HepG2 (cell line): ENCODE data around the gene TBL2. TPM values are rescaled to one million over a fixed set of nuclear protein-coding genes. Genes with fewer than 3 reads are reported as not detected.

Source experiments
- AGO1 ChIP-seq: fragments of 200-400 bp; formaldehyde crosslinking; IDR thresholded peaks from 2 replicates; pipeline ENCODE4 v1.6.1; 2017; ENCODE audit warnings: mild to moderate bottlenecking, low read depth, low read length, moderate library complexity; ENCODE audit not compliant: poor library complexity, severe bottlenecking
- BATF2 ChIP-seq: sonication (generic); formaldehyde crosslinking; IDR thresholded peaks from 2 replicates; pipeline ENCODE4 v1.8.0; 2022; ENCODE audit warnings: mild to moderate bottlenecking, missing genetic modification reagents, moderate library complexity
- BCL6 ChIP-seq: IDR thresholded peaks from 2 replicates; pipeline ENCODE4 v1.6.1; 2016; ENCODE audit warnings: missing genetic modification reagents, missing compliant biosample characterization
- CBFB ChIP-seq: sonication (generic); formaldehyde crosslinking; IDR thresholded peaks from 2 replicates; pipeline ENCODE4 v1.4.0; 2020; ENCODE audit warnings: missing genetic modification reagents
- CBX2 ChIP-seq, 2 experiments: fragments of 200-600 bp in 1 of 2; sonication (generic); formaldehyde crosslinking in 1 of 2; IDR thresholded peaks; 2 replicates each; pipeline versions ENCODE4 v1.7.0 to v1.8.1; 2018 to 2022; ENCODE audit warnings: low read depth in 2 of 2, low read length in 1 of 2, mild to moderate bottlenecking in 1 of 2, missing genetic modification reagents in 1 of 2
- EEA1 ChIP-seq: sonication (generic); formaldehyde crosslinking; IDR thresholded peaks from 2 replicates; pipeline ENCODE4 v1.5.1; 2020; ENCODE audit warnings: mild to moderate bottlenecking, missing genetic modification reagents, borderline replicate concordance
- HNRNPK ChIP-seq: fragments of 200-400 bp; formaldehyde crosslinking; IDR thresholded peaks from 2 replicates; pipeline ENCODE4 v1.6.1; 2018; ENCODE audit warnings: low read length, low read depth, moderate library complexity, mild to moderate bottlenecking; ENCODE audit not compliant: poor library complexity, severe bottlenecking
- MXI1 ChIP-seq: IDR thresholded peaks from 3 replicates; pipeline ENCODE4 v1.6.1; 2012; ENCODE audit warnings: low read depth, low read length, inconsistent platforms, borderline replicate concordance
- NR3C1 ChIP-seq: sonication (generic); formaldehyde crosslinking; IDR thresholded peaks from 2 replicates; pipeline ENCODE4 v1.4.0; 2020; ENCODE audit warnings: missing genetic modification reagents
- POGZ ChIP-seq: sonication (generic); formaldehyde crosslinking; IDR thresholded peaks from 2 replicates; pipeline ENCODE4 v1.4.0; 2020; ENCODE audit warnings: mild to moderate bottlenecking, missing genetic modification reagents
- RAD21 ChIP-seq: fragments of 450-650 bp; formaldehyde crosslinking; IDR thresholded peaks from 2 replicates; pipeline ENCODE4 v1.5.0; 2020; ENCODE audit warnings: mild to moderate bottlenecking
- RFX1 ChIP-seq: fragments of 450-650 bp; IDR thresholded peaks from 2 replicates; pipeline ENCODE4 v1.6.1; 2017
- SIX1 ChIP-seq: sonication (generic); formaldehyde crosslinking; IDR thresholded peaks from 2 replicates; pipeline ENCODE4 v1.4.0; 2020; ENCODE audit warnings: missing genetic modification reagents, borderline replicate concordance
- SP140L ChIP-seq: sonication (generic); formaldehyde crosslinking; IDR thresholded peaks from 2 replicates; pipeline ENCODE4 v1.4.0; 2020; ENCODE audit warnings: missing genetic modification reagents, borderline replicate concordance
- TCF12 ChIP-seq, 2 experiments: fragments of 450-650 bp in 1 of 2; sonication (generic) in 1 of 2; formaldehyde crosslinking in 1 of 2; IDR thresholded peaks; 2 replicates each; pipeline versions ENCODE4 v1.6.1 to v1.8.0; 2017 to 2022; ENCODE audit warnings: antibody characterized with exemption in 1 of 2, mild to moderate bottlenecking in 1 of 2, missing genetic modification reagents in 1 of 2, moderate library complexity in 1 of 2
- XRCC5 ChIP-seq: fragments of 200-400 bp; formaldehyde crosslinking; optimal IDR thresholded peaks from 2 replicates; pipeline ENCODE3; 2017; ENCODE audit warnings: mild to moderate bottlenecking, low read length
- ZNF121 ChIP-seq: sonication (generic); formaldehyde crosslinking; IDR thresholded peaks from 2 replicates; pipeline ENCODE4 v1.5.0; 2020; ENCODE audit warnings: mild to moderate bottlenecking, missing genetic modification reagents
- ZNF20 ChIP-seq: sonication (generic); formaldehyde crosslinking; IDR thresholded peaks from 2 replicates; pipeline ENCODE4 v1.4.0; 2020; ENCODE audit warnings: mild to moderate bottlenecking, moderate library complexity, missing genetic modification reagents
- ZNF317 ChIP-seq: sonication (generic); formaldehyde crosslinking; IDR thresholded peaks from 2 replicates; pipeline ENCODE4 v1.5.0; 2020; ENCODE audit warnings: mild to moderate bottlenecking, missing genetic modification reagents
- ZNF329 ChIP-seq: sonication (generic); formaldehyde crosslinking; IDR thresholded peaks from 2 replicates; pipeline ENCODE4 v1.9.0; 2021; ENCODE audit warnings: low read depth, mild to moderate bottlenecking, missing genetic modification reagents
- ZNF354B ChIP-seq: sonication (generic); formaldehyde crosslinking; IDR thresholded peaks from 2 replicates; pipeline ENCODE4 v1.8.0; 2022; ENCODE audit warnings: mild to moderate bottlenecking, missing genetic modification reagents
- ZNF557 ChIP-seq: sonication (generic); formaldehyde crosslinking; IDR thresholded peaks from 2 replicates; pipeline ENCODE4 v1.4.0; 2020; ENCODE audit warnings: missing genetic modification reagents
- ZNF629 ChIP-seq: sonication (generic); formaldehyde crosslinking; conservative IDR thresholded peaks from 2 replicates; pipeline ENCODE4 v1.5.0; 2020; ENCODE audit warnings: missing genetic modification reagents
- ZSCAN12 ChIP-seq: sonication (generic); formaldehyde crosslinking; IDR thresholded peaks from 2 replicates; pipeline ENCODE4 v1.9.0; 2021; ENCODE audit warnings: mild to moderate bottlenecking, missing genetic modification reagents
- polyA plus RNA-seq, 8 experiments: library from polyadenylated mRNA; depleted of rRNA in 3 of 8; stranded (reverse) in 7 of 8; unstranded in 1 of 8; fragments of >200 nt; fragmentation: Illumina TruSeq in 4 of 8; extraction: Trizol in 4 of 8; gene quantifications; 2 replicates each; pipeline versions ENCODE4 v1.2.1 to v1.2.3, GENCODE V29; 2011 to 2016; ENCODE audit warnings: low read depth in 4 of 8, missing spikeins in 1 of 8, mixed read lengths in 1 of 8; ENCODE audit not compliant: insufficient read depth in 1 of 8
- total RNA-seq, 5 experiments: library from RNA; depleted of rRNA; stranded (reverse); fragments of >200 nt; fragmentation: Illumina TruSeq; extraction: Trizol; gene quantifications; 2 replicates each; pipeline ENCODE4 v1.2.3, GENCODE V29; 2016; ENCODE audit warnings: low read depth in 1 of 5
- TF ChIP-seq, protein P1 (sequence below): sonication (generic); formaldehyde crosslinking; IDR thresholded peaks from 2 replicates; pipeline ENCODE4 v1.5.1; 2020; ENCODE audit warnings: mild to moderate bottlenecking, missing genetic modification reagents, borderline replicate concordance
- TF ChIP-seq, protein P2 (sequence below): sonication (generic); formaldehyde crosslinking; IDR thresholded peaks from 2 replicates; pipeline ENCODE4 v1.5.0; 2020; ENCODE audit warnings: mild to moderate bottlenecking, missing genetic modification reagents
- TF ChIP-seq, protein P3 (sequence below): sonication (generic); formaldehyde crosslinking; IDR thresholded peaks from 2 replicates; pipeline ENCODE4 v1.4.0; 2020; ENCODE audit warnings: mild to moderate bottlenecking, missing genetic modification reagents

Gene TBL2
- total and polyA plus RNA-seq, 2 of the 13 experiments (the other 11 are each of a cell fraction or from before 2014, with no cell fraction given) = 43.4 to 47.2 TPM

DNA sequence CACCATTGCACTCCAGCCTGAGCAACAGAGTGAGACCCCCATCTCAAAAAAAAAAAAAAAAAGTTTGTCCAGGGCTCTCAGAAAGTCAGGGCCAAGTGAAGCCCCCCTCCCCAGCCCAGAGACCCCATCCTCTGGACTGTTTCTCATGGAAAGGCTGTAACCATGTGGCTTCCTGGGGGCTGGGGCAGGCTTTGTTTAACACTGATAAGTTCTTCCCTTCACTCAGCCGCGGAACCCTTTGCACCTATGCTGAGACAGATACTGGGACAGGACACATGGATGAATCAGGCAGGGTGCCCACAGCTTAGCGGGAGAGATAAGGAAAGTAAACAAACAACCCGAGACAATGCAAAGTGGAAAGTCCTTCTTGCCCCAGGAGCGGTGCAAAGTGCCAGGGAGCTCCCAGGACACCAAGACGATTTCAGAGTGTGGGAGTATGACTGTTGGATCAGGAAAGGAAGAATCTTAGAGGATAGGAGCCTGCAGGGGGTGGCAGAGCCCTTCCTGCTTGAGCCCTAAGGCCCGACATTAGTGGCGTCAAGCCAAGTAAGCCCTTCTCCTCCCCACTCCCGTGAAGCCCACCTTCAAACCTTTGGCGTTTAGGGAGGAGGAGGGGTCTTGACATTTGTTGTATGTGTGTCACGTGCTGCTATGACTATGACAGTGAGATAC is 34.4 kb upstream of the TBL2 start (continued):
- TF ChIP-seq BATF2 (CRISPR knock-in tag) = no peak
- peak; percentile 55; the same call in 1 of the 2 replicates for TF ChIP-seq POGZ
- TF ChIP-seq ZNF329 (CRISPR knock-in tag) = no peak
- TF ChIP-seq ZNF121 (CRISPR knock-in tag) = peak; percentile 79; the same call in 1 of the 2 replicates
- TF ChIP-seq ZNF20 (CRISPR knock-in tag) = no peak
- TF ChIP-seq ZNF354B (CRISPR knock-in tag) = peak; percentile 78; the same call in 1 of the 2 replicates
- peak; percentile 33; the same call in 1 of the 2 replicates for TF ChIP-seq ZNF629 (CRISPR knock-in tag)
- TF ChIP-seq SP140L (CRISPR knock-in tag) = no peak
- TF ChIP-seq ZNF557 (CRISPR knock-in tag) = no peak
- TF ChIP-seq BCL6 = peak; percentile 84
- TF ChIP-seq, protein P1, sequence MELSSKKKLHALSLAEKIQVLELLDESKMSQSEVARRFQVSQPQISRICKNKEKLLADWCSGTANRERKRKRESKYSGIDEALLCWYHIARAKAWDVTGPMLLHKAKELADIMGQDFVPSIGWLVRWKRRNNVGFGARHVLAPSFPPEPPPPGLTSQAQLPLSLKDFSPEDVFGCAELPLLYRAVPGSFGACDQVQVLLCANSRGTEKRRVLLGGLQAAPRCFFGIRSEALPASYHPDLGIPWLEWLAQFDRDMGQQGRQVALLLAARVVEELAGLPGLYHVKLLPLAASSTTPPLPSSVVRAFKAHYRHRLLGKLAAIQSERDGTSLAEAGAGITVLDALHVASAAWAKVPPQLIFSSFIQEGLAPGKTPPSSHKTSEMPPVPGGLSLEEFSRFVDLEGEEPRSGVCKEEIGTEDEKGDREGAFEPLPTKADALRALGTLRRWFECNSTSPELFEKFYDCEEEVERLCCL (CRISPR knock-in tag) = no peak
- TF ChIP-seq MXI1 = peak; percentile 78; the same call in 1 of the 3 replicates
- TF ChIP-seq, protein P2, sequence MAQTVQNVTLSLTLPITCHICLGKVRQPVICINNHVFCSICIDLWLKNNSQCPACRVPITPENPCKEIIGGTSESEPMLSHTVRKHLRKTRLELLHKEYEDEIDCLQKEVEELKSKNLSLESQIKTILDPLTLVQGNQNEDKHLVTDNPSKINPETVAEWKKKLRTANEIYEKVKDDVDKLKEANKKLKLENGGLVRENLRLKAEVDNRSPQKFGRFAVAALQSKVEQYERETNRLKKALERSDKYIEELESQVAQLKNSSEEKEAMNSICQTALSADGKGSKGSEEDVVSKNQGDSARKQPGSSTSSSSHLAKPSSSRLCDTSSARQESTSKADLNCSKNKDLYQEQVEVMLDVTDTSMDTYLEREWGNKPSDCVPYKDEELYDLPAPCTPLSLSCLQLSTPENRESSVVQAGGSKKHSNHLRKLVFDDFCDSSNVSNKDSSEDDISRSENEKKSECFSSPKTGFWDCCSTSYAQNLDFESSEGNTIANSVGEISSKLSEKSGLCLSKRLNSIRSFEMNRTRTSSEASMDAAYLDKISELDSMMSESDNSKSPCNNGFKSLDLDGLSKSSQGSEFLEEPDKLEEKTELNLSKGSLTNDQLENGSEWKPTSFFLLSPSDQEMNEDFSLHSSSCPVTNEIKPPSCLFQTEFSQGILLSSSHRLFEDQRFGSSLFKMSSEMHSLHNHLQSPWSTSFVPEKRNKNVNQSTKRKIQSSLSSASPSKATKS (CRISPR knock-in tag) = 0 out of 2 replicates have a peak, but pooled peaks have one; percentile 62
- no peak for TF ChIP-seq HNRNPK
- TF ChIP-seq, protein P3, sequence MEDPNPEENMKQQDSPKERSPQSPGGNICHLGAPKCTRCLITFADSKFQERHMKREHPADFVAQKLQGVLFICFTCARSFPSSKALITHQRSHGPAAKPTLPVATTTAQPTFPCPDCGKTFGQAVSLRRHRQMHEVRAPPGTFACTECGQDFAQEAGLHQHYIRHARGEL (CRISPR knock-in tag) = no peak
- no peak for TF ChIP-seq EEA1
- TF ChIP-seq NR3C1 (CRISPR knock-in tag) = no peak
- TF ChIP-seq RAD21 (CRISPR knock-in tag) = peak; percentile 73
- TF ChIP-seq SIX1 (CRISPR knock-in tag) = peak; percentile 71
- no peak for TF ChIP-seq AGO1
- TF ChIP-seq RFX1 = no peak
- TF ChIP-seq TCF12 (IDR thresholded peaks at IDR 0.05) = no peak
- peak; percentile 78; the same call in 1 of the 2 replicates for TF ChIP-seq TCF12 (CRISPR knock-in tag; IDR thresholded peaks at IDR 0.05)
- TF ChIP-seq ZNF317 = peak; percentile 72; the same call in 1 of the 2 replicates
- peak; percentile 71 for TF ChIP-seq CBFB (CRISPR knock-in tag)
- no peak for TF ChIP-seq ZSCAN12 (CRISPR knock-in tag)
- no peak for TF ChIP-seq CBX2 (IDR thresholded peaks at IDR 0.05; ENCODE audit: low read depth, low read length)
- no peak for TF ChIP-seq CBX2 (CRISPR knock-in tag; IDR thresholded peaks at IDR 0.05; ENCODE audit: low read depth)
- TF ChIP-seq XRCC5 = peak; percentile 95
